GM23338 (cell line): Measurements from ENCODE around the gene RNASEH2C. TPM values are rescaled to one million over a fixed set of nuclear protein-coding genes. Genes with fewer than 3 reads are reported as not detected.

Experiments
- ATAC-seq: fragments of 200-7000 bp; cut with Tn5 transposase; 3 replicates; pipeline ENCODE4 v1.9.1; 2020
- DNase-seq: peaks from one replicate; pipeline ENCODE4 v3.0.0-alpha.2; 2015; ENCODE audit warnings: low spot score
- H2AFZ ChIP-seq: fragments of 200-600 bp; sonication (generic); 2 replicates; pipeline ENCODE4 v1.8.0; 2016; ENCODE audit warnings: antibody characterized with exemption, mild to moderate bottlenecking, moderate library complexity
- H3F3A ChIP-seq: fragments of 200-600 bp; sonication (generic); replicated peaks from 2 replicates; pipeline ENCODE4 v1.8.0; 2017; ENCODE audit warnings: antibody characterized with exemption, mixed run types, low read depth
- H3K27ac ChIP-seq: fragments of 200-600 bp; sonication (generic); 2 replicates; pipeline ENCODE4 v1.6.1; 2016; ENCODE audit warnings: low read depth
- H3K27me3 ChIP-seq: fragments of 200-600 bp; sonication (generic); 2 replicates; pipeline ENCODE4 v1.8.0; 2016; ENCODE audit warnings: mild to moderate bottlenecking, mixed run types, moderate library complexity; ENCODE audit not compliant: insufficient read depth
- H3K36me3 ChIP-seq: fragments of 200-600 bp; sonication (generic); 2 replicates; pipeline ENCODE4 v1.8.0; 2016; ENCODE audit warnings: mild to moderate bottlenecking; ENCODE audit not compliant: insufficient read depth
- H3K4me1 ChIP-seq: fragments of 200-600 bp; sonication (generic); 2 replicates; pipeline ENCODE4 v1.8.0; 2016; ENCODE audit warnings: mild to moderate bottlenecking, moderate library complexity; ENCODE audit not compliant: insufficient read depth
- H3K4me2 ChIP-seq: fragments of 200-600 bp; sonication (generic); 2 replicates; pipeline ENCODE4 v1.7.1; 2017; ENCODE audit warnings: mixed run types
- H3K4me3 ChIP-seq: fragments of 200-600 bp; sonication (generic); 2 replicates; pipeline ENCODE4 v1.6.1; 2016; ENCODE audit warnings: mixed run types
- H3K79me2 ChIP-seq: fragments of 200-600 bp; sonication (generic); replicated peaks from 2 replicates; pipeline ENCODE4 v1.8.0; 2017; ENCODE audit warnings: mild to moderate bottlenecking; ENCODE audit not compliant: insufficient read depth
- H3K9me2 ChIP-seq: fragments of 200-600 bp; sonication (generic); 2 replicates; pipeline ENCODE4 v1.8.0; 2017; ENCODE audit not compliant: insufficient read depth
- H4K20me1 ChIP-seq: fragments of 200-600 bp; sonication (generic); replicated peaks from 2 replicates; pipeline ENCODE4 v1.8.0; 2017; ENCODE audit warnings: mild to moderate bottlenecking; ENCODE audit not compliant: insufficient read depth
- H3K27ac Mint-ChIP-seq: 2 replicates; pipeline ENCODE4 v1.8.0; 2020; ENCODE audit warnings: inconsistent platforms, mild to moderate bottlenecking, moderate library complexity, mixed read lengths
- H3K27me3 Mint-ChIP-seq: 3 replicates; pipeline ENCODE4 v1.8.0; 2022; ENCODE audit warnings: low read depth, mild to moderate bottlenecking, moderate library complexity, mixed read lengths, inconsistent platforms; ENCODE audit not compliant: insufficient read depth, poor library complexity
- H3K36me3 Mint-ChIP-seq: 3 replicates; pipeline ENCODE4 v1.8.0; 2021; ENCODE audit warnings: low read depth, mild to moderate bottlenecking, inconsistent platforms, moderate library complexity, mixed read lengths
- H3K4me1 Mint-ChIP-seq: 3 replicates; pipeline ENCODE4 v1.8.0; 2020; ENCODE audit warnings: mild to moderate bottlenecking, inconsistent platforms, mixed read lengths
- H3K4me3 Mint-ChIP-seq: 3 replicates; pipeline ENCODE4 v1.8.0; 2021; ENCODE audit warnings: moderate library complexity, mild to moderate bottlenecking, inconsistent platforms, mixed read lengths
- H3K9me3 Mint-ChIP-seq: 3 replicates; pipeline ENCODE4 v1.8.0; 2020; ENCODE audit warnings: moderate library complexity, mild to moderate bottlenecking, inconsistent platforms, mixed read lengths
- CREB1 ChIP-seq: fragments of 250-450 bp; sonication (Bioruptor Pico); IDR thresholded peaks from 2 replicates; pipeline ENCODE4 v1.5.0; 2020; ENCODE audit warnings: low read depth, mild to moderate bottlenecking, moderate library complexity
- JUNB ChIP-seq: IDR thresholded peaks from one replicate; pipeline ENCODE4 v1.6.1; 2016; ENCODE audit warnings: antibody characterized with exemption; ENCODE audit not compliant: unreplicated experiment
- REST ChIP-seq: IDR thresholded peaks from one replicate; pipeline ENCODE4 v1.6.1; 2018; ENCODE audit warnings: antibody characterized with exemption; ENCODE audit not compliant: unreplicated experiment
- STAT1 ChIP-seq: IDR thresholded peaks from one replicate; pipeline ENCODE4 v1.6.1; 2016; ENCODE audit warnings: antibody characterized with exemption; ENCODE audit not compliant: unreplicated experiment
- ZNF114 ChIP-seq: fragments of 250-450 bp; sonication (Bioruptor Pico); IDR thresholded peaks from 2 replicates; pipeline ENCODE4 v1.5.0; 2020; ENCODE audit warnings: mild to moderate bottlenecking, moderate library complexity
- ZNF462 ChIP-seq: fragments of 250-450 bp; sonication (Bioruptor Pico); IDR thresholded peaks from 2 replicates; pipeline ENCODE4 v1.5.0; 2020; ENCODE audit warnings: mild to moderate bottlenecking, moderate library complexity
- polyA plus RNA-seq: library from polyadenylated mRNA; unstranded; fragments of >200 nt; fragmentation: Nextera tagmentation; extraction: Ambion mirVana; gene quantifications from 2 replicates; pipeline ENCODE4 v1.2.1, GENCODE V29; 2016
- total RNA-seq: library from RNA; depleted of rRNA; stranded (reverse); fragments of >200 nt; shearing (Covaris generic); gene quantifications from 2 replicates; pipeline ENCODE4 v1.2.3, GENCODE V29; 2014

The RNASEH2C gene
- total and polyA plus RNA-seq, 2 experiments from 2014 or later, result 37.8 to 73.2 TPM

GRCh38 chr11:65695459-65696241 is 24.9 kb downstream of the RNASEH2C start:
- Histone ChIP-seq H3K9me2 (no peaks in the 10 kb centered on the region), H3K79me2 (no peaks in the 10 kb centered on the region), H2AFZ (no peak overlapping the region), H3K4me2 (no peak overlapping the region), H3K36me3 (no peaks in the 10 kb centered on the region), H4K20me1 (no peaks in the 10 kb centered on the region), H3K27ac (no peak overlapping the region), H3K4me1 (no peaks in the 10 kb centered on the region), H3K4me3 (no peak overlapping the region), H3K27me3 (no peaks in the 10 kb centered on the region), H3F3A (no peaks in the 10 kb centered on the region)
- peaks cover 8% of the 10 kb centered on the region for H3K4me1 Mint-ChIP-seq
- H3K27me3 Mint-ChIP-seq, result peaks cover 4% of the 10 kb centered on the region
- H3K36me3 Mint-ChIP-seq, result no peaks in the 10 kb centered on the region
- H3K4me3 Mint-ChIP-seq, result no peak overlapping the region
- no peak for TF ChIP-seq ZNF114 (CRISPR knock-in tag)
- TF ChIP-seq ZNF462 (CRISPR knock-in tag), result no peak
- TF ChIP-seq JUNB, result no peak
- no peak for TF ChIP-seq CREB1
- no peak for TF ChIP-seq STAT1
- no peak for TF ChIP-seq REST
- peaks cover 11% of the 10 kb centered on the region for H3K9me3 Mint-ChIP-seq
- no peak overlapping the region for H3K27ac Mint-ChIP-seq
- DNase-seq, result no peak
- ATAC-seq, result no peak
